ENCODE data around the gene TMEM17. TPM values are rescaled to one million over a fixed set of nuclear protein-coding genes. Genes with fewer than 3 reads are reported as not detected.
"Not testable (repeated sequence)": the region's sequence is repeated elsewhere in the genome, so short reads cannot be mapped to it uniquely, and the experiment has no call there.

The TMEM17 gene
- total and polyA plus RNA-seq, 2 of the 13 experiments (the other 11 are each of a cell fraction or from before 2014, with no cell fraction given) = 0.22 to 0.50 TPM

DNA sequence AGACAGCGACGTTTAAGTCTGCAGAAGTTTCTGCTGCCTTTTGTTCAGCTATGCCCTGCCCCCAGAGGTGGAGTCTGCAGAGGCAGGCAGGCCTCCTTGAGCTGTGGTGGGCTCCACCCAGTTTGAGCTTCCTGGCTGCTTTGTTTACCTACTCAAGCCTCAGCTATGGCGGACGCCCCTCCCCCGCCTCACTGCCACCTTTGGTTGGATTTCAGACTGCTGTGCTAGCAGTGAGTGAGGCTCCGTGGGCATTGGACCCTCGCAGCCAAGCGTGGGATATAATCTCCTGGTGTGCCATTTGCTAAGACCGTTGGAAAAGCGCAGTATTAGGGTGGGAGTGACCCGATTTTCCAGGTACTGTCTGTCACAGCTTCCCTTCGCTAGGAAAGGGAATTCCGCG is 15.1 kb upstream of the TMEM17 start:
- H3K27me3 ChIP-seq (ENCODE audit: control insufficient read depth in 1 of 2, insufficient read depth in 2 of 2, low read length in 2 of 2); H3K27ac ChIP-seq (ENCODE audit: extremely low read length, insufficient read depth, low read length); BruUV-seq (replicated peaks); H3K9me3 ChIP-seq (ENCODE audit: low read length); intact Hi-C loops (cut with micrococcal nuclease; ENCODE audit: unreplicated experiment); DNase-seq (ENCODE audit: low spot score); FAIRE-seq; H3K4me3 ChIP-seq (replicated peaks in 1 of 3; ENCODE audit: insufficient read depth in 1 of 3, low read depth in 2 of 3, low read length in 3 of 3); H4K20me1 ChIP-seq (ENCODE audit: insufficient read depth, low read length); in situ Hi-C loops (cut with HindIII; ENCODE audit: extremely low pct_ligation_motif_present, low pct_unique_long_range_greater_than_20kb); H3K4me2 ChIP-seq (ENCODE audit: low read depth, low read length); H2AFZ ChIP-seq (ENCODE audit: low read length); H3K9ac ChIP-seq (ENCODE audit: insufficient read depth, low read depth, low read length); CTCF ChIA-PET (ENCODE audit: low intra/inter-chr PET ratio, low total read pairs); H3K36me3 ChIP-seq (replicated peaks in 1 of 2; ENCODE audit: control insufficient read depth in 1 of 2, insufficient read depth in 2 of 2, low read length in 2 of 2); H3K79me2 ChIP-seq (ENCODE audit: insufficient read depth, low read length); ATAC-seq; TF ChIP-seq FOXA1 (IDR thresholded peaks at IDR 0.05): not testable (repeated sequence)
- peaks cover 31% of the 10 kb centered on the region for H3K4me1 ChIP-seq (ENCODE audit: insufficient read depth, low read length)
- POLR2A ChIA-PET = interaction anchor here (1.1 to 1.4 kb wide), 2 partner anchors 8 to 49 kb away, joined by 4 read pairs; no protein-coding TSS in a partner anchor
- WGBS (ENCODE audit: low lambda C conversion rate) = 91% methylated on average over 12 of the region's 14 CpGs
- TF ChIP-seq FOXA1 (CRISPR knock-in tag; IDR thresholded peaks at IDR 0.05) = peak; percentile 35; the same call in 1 of the 2 replicates
- TF ChIP-seq, protein P1, sequence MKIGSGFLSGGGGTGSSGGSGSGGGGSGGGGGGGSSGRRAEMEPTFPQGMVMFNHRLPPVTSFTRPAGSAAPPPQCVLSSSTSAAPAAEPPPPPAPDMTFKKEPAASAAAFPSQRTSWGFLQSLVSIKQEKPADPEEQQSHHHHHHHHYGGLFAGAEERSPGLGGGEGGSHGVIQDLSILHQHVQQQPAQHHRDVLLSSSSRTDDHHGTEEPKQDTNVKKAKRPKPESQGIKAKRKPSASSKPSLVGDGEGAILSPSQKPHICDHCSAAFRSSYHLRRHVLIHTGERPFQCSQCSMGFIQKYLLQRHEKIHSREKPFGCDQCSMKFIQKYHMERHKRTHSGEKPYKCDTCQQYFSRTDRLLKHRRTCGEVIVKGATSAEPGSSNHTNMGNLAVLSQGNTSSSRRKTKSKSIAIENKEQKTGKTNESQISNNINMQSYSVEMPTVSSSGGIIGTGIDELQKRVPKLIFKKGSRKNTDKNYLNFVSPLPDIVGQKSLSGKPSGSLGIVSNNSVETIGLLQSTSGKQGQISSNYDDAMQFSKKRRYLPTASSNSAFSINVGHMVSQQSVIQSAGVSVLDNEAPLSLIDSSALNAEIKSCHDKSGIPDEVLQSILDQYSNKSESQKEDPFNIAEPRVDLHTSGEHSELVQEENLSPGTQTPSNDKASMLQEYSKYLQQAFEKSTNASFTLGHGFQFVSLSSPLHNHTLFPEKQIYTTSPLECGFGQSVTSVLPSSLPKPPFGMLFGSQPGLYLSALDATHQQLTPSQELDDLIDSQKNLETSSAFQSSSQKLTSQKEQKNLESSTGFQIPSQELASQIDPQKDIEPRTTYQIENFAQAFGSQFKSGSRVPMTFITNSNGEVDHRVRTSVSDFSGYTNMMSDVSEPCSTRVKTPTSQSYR (CRISPR knock-in tag; IDR thresholded peaks at IDR 0.05; ENCODE audit: borderline replicate concordance) = peak; percentile 86
- TF ChIP-seq, protein P2, sequence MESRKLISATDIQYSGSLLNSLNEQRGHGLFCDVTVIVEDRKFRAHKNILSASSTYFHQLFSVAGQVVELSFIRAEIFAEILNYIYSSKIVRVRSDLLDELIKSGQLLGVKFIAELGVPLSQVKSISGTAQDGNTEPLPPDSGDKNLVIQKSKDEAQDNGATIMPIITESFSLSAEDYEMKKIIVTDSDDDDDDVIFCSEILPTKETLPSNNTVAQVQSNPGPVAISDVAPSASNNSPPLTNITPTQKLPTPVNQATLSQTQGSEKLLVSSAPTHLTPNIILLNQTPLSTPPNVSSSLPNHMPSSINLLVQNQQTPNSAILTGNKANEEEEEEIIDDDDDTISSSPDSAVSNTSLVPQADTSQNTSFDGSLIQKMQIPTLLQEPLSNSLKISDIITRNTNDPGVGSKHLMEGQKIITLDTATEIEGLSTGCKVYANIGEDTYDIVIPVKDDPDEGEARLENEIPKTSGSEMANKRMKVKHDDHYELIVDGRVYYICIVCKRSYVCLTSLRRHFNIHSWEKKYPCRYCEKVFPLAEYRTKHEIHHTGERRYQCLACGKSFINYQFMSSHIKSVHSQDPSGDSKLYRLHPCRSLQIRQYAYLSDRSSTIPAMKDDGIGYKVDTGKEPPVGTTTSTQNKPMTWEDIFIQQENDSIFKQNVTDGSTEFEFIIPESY (CRISPR knock-in tag; IDR thresholded peaks at IDR 0.05) = peak; percentile 85; the same call in 1 of the 2 replicates
- TF ChIP-seq ZNF891 (CRISPR knock-in tag; IDR thresholded peaks at IDR 0.05) = 0 out of 2 replicates have a peak, but pooled peaks have one; percentile 42
- TF ChIP-seq, protein P3, sequence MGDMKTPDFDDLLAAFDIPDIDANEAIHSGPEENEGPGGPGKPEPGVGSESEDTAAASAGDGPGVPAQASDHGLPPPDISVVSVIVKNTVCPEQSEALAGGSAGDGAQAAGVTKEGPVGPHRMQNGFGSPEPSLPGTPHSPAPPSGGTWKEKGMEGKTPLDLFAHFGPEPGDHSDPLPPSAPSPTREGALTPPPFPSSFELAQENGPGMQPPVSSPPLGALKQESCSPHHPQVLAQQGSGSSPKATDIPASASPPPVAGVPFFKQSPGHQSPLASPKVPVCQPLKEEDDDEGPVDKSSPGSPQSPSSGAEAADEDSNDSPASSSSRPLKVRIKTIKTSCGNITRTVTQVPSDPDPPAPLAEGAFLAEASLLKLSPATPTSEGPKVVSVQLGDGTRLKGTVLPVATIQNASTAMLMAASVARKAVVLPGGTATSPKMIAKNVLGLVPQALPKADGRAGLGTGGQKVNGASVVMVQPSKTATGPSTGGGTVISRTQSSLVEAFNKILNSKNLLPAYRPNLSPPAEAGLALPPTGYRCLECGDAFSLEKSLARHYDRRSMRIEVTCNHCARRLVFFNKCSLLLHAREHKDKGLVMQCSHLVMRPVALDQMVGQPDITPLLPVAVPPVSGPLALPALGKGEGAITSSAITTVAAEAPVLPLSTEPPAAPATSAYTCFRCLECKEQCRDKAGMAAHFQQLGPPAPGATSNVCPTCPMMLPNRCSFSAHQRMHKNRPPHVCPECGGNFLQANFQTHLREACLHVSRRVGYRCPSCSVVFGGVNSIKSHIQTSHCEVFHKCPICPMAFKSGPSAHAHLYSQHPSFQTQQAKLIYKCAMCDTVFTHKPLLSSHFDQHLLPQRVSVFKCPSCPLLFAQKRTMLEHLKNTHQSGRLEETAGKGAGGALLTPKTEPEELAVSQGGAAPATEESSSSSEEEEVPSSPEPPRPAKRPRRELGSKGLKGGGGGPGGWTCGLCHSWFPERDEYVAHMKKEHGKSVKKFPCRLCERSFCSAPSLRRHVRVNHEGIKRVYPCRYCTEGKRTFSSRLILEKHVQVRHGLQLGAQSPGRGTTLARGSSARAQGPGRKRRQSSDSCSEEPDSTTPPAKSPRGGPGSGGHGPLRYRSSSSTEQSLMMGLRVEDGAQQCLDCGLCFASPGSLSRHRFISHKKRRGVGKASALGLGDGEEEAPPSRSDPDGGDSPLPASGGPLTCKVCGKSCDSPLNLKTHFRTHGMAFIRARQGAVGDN (CRISPR knock-in tag; IDR thresholded peaks at IDR 0.05) = peak; percentile 43
- peak; percentile 3; the same call in 1 of the 2 replicates for TF ChIP-seq GABPB1 (CRISPR knock-in tag; IDR thresholded peaks at IDR 0.05)
- TF ChIP-seq, protein P4, sequence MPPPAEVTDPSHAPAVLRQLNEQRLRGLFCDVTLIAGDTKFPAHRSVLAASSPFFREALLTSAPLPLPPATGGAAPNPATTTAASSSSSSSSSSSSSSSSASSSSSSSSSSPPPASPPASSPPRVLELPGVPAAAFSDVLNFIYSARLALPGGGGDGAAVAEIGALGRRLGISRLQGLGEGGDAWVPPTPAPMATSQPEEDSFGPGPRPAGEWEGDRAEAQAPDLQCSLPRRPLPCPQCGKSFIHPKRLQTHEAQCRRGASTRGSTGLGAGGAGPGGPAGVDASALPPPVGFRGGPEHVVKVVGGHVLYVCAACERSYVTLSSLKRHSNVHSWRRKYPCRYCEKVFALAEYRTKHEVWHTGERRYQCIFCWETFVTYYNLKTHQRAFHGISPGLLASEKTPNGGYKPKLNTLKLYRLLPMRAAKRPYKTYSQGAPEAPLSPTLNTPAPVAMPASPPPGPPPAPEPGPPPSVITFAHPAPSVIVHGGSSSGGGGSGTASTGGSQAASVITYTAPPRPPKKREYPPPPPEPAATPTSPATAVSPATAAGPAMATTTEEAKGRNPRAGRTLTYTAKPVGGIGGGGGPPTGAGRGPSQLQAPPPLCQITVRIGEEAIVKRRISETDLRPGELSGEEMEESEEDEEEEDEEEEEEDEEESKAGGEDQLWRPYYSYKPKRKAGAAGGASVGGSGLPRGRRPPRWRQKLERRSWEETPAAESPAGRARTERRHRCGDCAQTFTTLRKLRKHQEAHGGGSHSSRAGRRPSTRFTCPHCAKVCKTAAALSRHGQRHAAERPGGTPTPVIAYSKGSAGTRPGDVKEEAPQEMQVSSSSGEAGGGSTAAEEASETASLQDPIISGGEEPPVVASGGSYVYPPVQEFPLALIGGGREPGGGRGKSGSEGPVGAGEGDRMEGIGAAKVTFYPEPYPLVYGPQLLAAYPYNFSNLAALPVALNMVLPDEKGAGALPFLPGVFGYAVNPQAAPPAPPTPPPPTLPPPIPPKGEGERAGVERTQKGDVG (CRISPR knock-in tag; IDR thresholded peaks at IDR 0.05; ENCODE audit: borderline replicate concordance) = 0 out of 2 replicates have a peak, but pooled peaks have one; percentile 75
- TF ChIP-seq HES4 (CRISPR knock-in tag; IDR thresholded peaks at IDR 0.05; ENCODE audit: borderline replicate concordance) = 0 out of 2 replicates have a peak, but pooled peaks have one; percentile 39
- TF ChIP-seq NRL (CRISPR knock-in tag; IDR thresholded peaks at IDR 0.05; ENCODE audit: borderline replicate concordance) = peak; percentile 61; the same call in 1 of the 2 replicates
